HepG2 (cell line): Measurements from ENCODE around the gene FAM3B. TPM values are rescaled to one million over a fixed set of nuclear protein-coding genes. Genes with fewer than 3 reads are reported as not detected.

Experiments used
- ATAC-seq: fragments of 200-7000 bp; cut with Tn5 transposase; 3 replicates; pipeline ENCODE4 v1.9.1; 2020; ENCODE audit warnings: mild to moderate bottlenecking, moderate library complexity
- BruUV-seq: library from RNA; stranded (reverse); fragments of 400-500 nt; replicated peaks from 2 replicates; lab custom pipeline; 2021; lab: Mats Ljungman, UMichigan
- CTCF ChIA-PET: fragments of 300-600 bp; formaldehyde crosslinking; extraction: SDS; loops from one replicate; lab custom pipeline; 2021; ENCODE audit warnings: low total read pairs, inconsistent platforms, low intra/inter-chr PET ratio; lab: Yijun Ruan, JAX
- POLR2A ChIA-PET: fragments of 350-600 bp; sonication (Branson Sonifier 250); formaldehyde crosslinking; loops from one replicate; lab custom pipeline; 2020; ENCODE audit warnings: antibody characterized with exemption, inconsistent platforms; lab: Yijun Ruan, JAX
- DNase-seq: peaks from one replicate; pipeline ENCODE4 v3.0.0-alpha.2; 2015; ENCODE audit warnings: low spot score
- FAIRE-seq: peaks from 3 replicates; lab custom pipeline; 2011; peaks lifted over from hg19 to GRCh38; lab: Jason Lieb, UNC
- H2AFZ ChIP-seq: one replicate; pipeline ENCODE4 v1.6.1; 2011; ENCODE audit warnings: low read length, inconsistent platforms
- H3K27ac ChIP-seq: fragments of 300-600 bp; 3 replicates; pipeline ENCODE4 v1.8.0; 2011; ENCODE audit warnings: mixed run types, mild to moderate bottlenecking, mixed read lengths, low read length, inconsistent platforms; ENCODE audit not compliant: insufficient read depth; ENCODE audit errors: extremely low read length
- H3K27me3 ChIP-seq, 2 experiments: fragments of 200-600 bp in 1 of 2; 2 replicates in 1 of 2; 3 replicates in 1 of 2; pipeline versions ENCODE4 v1.6.0 to v1.8.0; 2011; ENCODE audit warnings: low read length in 2 of 2, mild to moderate bottlenecking in 2 of 2, moderate library complexity in 2 of 2, inconsistent platforms in 1 of 2; ENCODE audit not compliant: insufficient read depth in 2 of 2, control insufficient read depth in 1 of 2
- H3K36me3 ChIP-seq, 2 experiments: fragments of 200-600 bp in 1 of 2; replicated peaks in 1 of 2; 2 replicates in 1 of 2; 3 replicates in 1 of 2; pipeline versions ENCODE4 v1.5.1 to v1.8.0; 2011; ENCODE audit warnings: low read length in 2 of 2, inconsistent platforms in 1 of 2; ENCODE audit not compliant: insufficient read depth in 2 of 2, control insufficient read depth in 1 of 2
- H3K4me1 ChIP-seq: 2 replicates; pipeline ENCODE4 v1.5.1; 2012; ENCODE audit warnings: low read length, inconsistent platforms; ENCODE audit not compliant: insufficient read depth
- H3K4me2 ChIP-seq: 2 replicates; pipeline ENCODE4 v1.6.0; 2011; ENCODE audit warnings: low read depth, low read length, inconsistent platforms
- H3K4me3 ChIP-seq, 3 experiments: fragments of 200-600 bp in 1 of 3; sonication (generic), shearing (Covaris generic) in 1 of 3; replicated peaks in 1 of 3; 2 replicates each; pipeline ENCODE4 v1.5.1; 2011 to 2016; ENCODE audit warnings: low read length in 3 of 3, inconsistent platforms in 2 of 3, low read depth in 2 of 3, mild to moderate bottlenecking in 2 of 3, control low read depth in 1 of 3, mixed read lengths in 1 of 3; ENCODE audit not compliant: insufficient read depth in 1 of 3
- H3K79me2 ChIP-seq: one replicate; pipeline ENCODE4 v1.6.1; 2011; ENCODE audit warnings: low read length, inconsistent platforms; ENCODE audit not compliant: insufficient read depth
- H3K9ac ChIP-seq: 2 replicates; pipeline ENCODE4 v1.6.0; 2011; ENCODE audit warnings: mild to moderate bottlenecking, low read depth, low read length, inconsistent platforms; ENCODE audit not compliant: insufficient read depth
- H3K9me3 ChIP-seq: 2 replicates; pipeline ENCODE4 v1.5.1; 2012; ENCODE audit warnings: mild to moderate bottlenecking, low read length
- H4K20me1 ChIP-seq: 2 replicates; pipeline ENCODE4 v1.6.0; 2011; ENCODE audit warnings: inconsistent platforms, mild to moderate bottlenecking, low read length, moderate library complexity; ENCODE audit not compliant: insufficient read depth
- ATF1 ChIP-seq: IDR thresholded peaks from 2 replicates; pipeline ENCODE4 v1.6.1; 2016; ENCODE audit warnings: mild to moderate bottlenecking, control low read depth
- BCL3 ChIP-seq: sonication (generic); formaldehyde crosslinking; IDR thresholded peaks from 2 replicates; pipeline ENCODE4 v1.5.1; 2020; ENCODE audit warnings: mild to moderate bottlenecking, missing genetic modification reagents, moderate library complexity
- ELF1 ChIP-seq: sonication (generic); formaldehyde crosslinking; IDR thresholded peaks from 2 replicates; pipeline ENCODE4 v1.4.0; 2020; ENCODE audit warnings: missing genetic modification reagents
- ELF3 ChIP-seq: IDR thresholded peaks from 2 replicates; pipeline ENCODE4 v1.6.1; 2016; ENCODE audit warnings: missing genetic modification reagents, missing compliant biosample characterization
- GFI1 ChIP-seq: sonication (generic); formaldehyde crosslinking; IDR thresholded peaks from 2 replicates; pipeline ENCODE4 v1.5.0; 2020; ENCODE audit warnings: missing genetic modification reagents, mild to moderate bottlenecking, borderline replicate concordance
- KLF9 ChIP-seq: IDR thresholded peaks from 2 replicates; pipeline ENCODE4 v1.6.1; 2016; ENCODE audit warnings: low read depth
- MTF1 ChIP-seq: sonication (generic); formaldehyde crosslinking; IDR thresholded peaks from 2 replicates; pipeline ENCODE4 v1.5.0; 2020; ENCODE audit warnings: missing genetic modification reagents
- RFX3 ChIP-seq: IDR thresholded peaks from 2 replicates; pipeline ENCODE4 v1.6.1; 2016; ENCODE audit warnings: missing biosample characterization, missing genetic modification reagents
- RNF2 ChIP-seq: fragments of 450-650 bp; conservative IDR thresholded peaks from 2 replicates; pipeline ENCODE4 v1.6.1; 2016; ENCODE audit warnings: low read depth
- TOE1 ChIP-seq: sonication (generic); formaldehyde crosslinking; IDR thresholded peaks from 2 replicates; pipeline ENCODE4 v1.4.0; 2020; ENCODE audit warnings: mild to moderate bottlenecking, missing genetic modification reagents
- YEATS4 ChIP-seq: sonication (generic); formaldehyde crosslinking; IDR thresholded peaks from 2 replicates; pipeline ENCODE4 v1.4.0; 2020; ENCODE audit warnings: missing genetic modification reagents, borderline replicate concordance
- ZBTB42 ChIP-seq: sonication (generic); formaldehyde crosslinking; IDR thresholded peaks from 2 replicates; pipeline ENCODE4 v1.5.0; 2020; ENCODE audit warnings: mild to moderate bottlenecking, missing genetic modification reagents
- ZNF18 ChIP-seq: sonication (generic); formaldehyde crosslinking; IDR thresholded peaks from 2 replicates; pipeline ENCODE4 v1.8.0; 2022; ENCODE audit warnings: mild to moderate bottlenecking, missing genetic modification reagents; ENCODE audit not compliant: insufficient replicate concordance
- ZNF30 ChIP-seq: sonication (generic); formaldehyde crosslinking; IDR thresholded peaks from 2 replicates; pipeline ENCODE4 v1.5.0; 2020; ENCODE audit warnings: mild to moderate bottlenecking, missing genetic modification reagents
- ZNF382 ChIP-seq: sonication (generic); formaldehyde crosslinking; IDR thresholded peaks from 2 replicates; pipeline ENCODE4 v1.5.0; 2020; ENCODE audit warnings: missing genetic modification reagents, mild to moderate bottlenecking, borderline replicate concordance
- ZNF430 ChIP-seq: sonication (generic); formaldehyde crosslinking; IDR thresholded peaks from 2 replicates; pipeline ENCODE4 v1.9.0; 2021; ENCODE audit warnings: mild to moderate bottlenecking, missing genetic modification reagents
- ZNF629 ChIP-seq: sonication (generic); formaldehyde crosslinking; conservative IDR thresholded peaks from 2 replicates; pipeline ENCODE4 v1.5.0; 2020; ENCODE audit warnings: missing genetic modification reagents
- ZSCAN30 ChIP-seq: sonication (generic); formaldehyde crosslinking; IDR thresholded peaks from 2 replicates; pipeline ENCODE4 v1.5.0; 2020; ENCODE audit warnings: mild to moderate bottlenecking, missing genetic modification reagents
- WGBS: methylation state at CpG from one replicate; pipeline ENCODE4 v1.1.6; 2017; ENCODE audit warnings: low lambda C conversion rate; 5-methylcytosine and 5-hydroxymethylcytosine counted together
- in situ Hi-C: cut with HindIII; loops from 2 replicates; pipeline ENCODE4 v1.10.0; 2017; ENCODE audit warnings: low pct_unique_long_range_greater_than_20kb; ENCODE audit not compliant: extremely low pct_ligation_motif_present
- intact Hi-C: fragments of 100-400 bp; cut with micrococcal nuclease; formaldehyde crosslinking; loops from one replicate; pipeline ENCODE4 v1.10.0; 2022; ENCODE audit not compliant: unreplicated experiment
- polyA plus RNA-seq, 8 experiments: library from polyadenylated mRNA; depleted of rRNA in 3 of 8; stranded (reverse) in 7 of 8; unstranded in 1 of 8; fragments of >200 nt; fragmentation: Illumina TruSeq in 4 of 8; extraction: Trizol in 4 of 8; gene quantifications; 2 replicates each; pipeline versions ENCODE4 v1.2.1 to v1.2.3, GENCODE V29; 2011 to 2016; ENCODE audit warnings: low read depth in 4 of 8, missing spikeins in 1 of 8, mixed read lengths in 1 of 8; ENCODE audit not compliant: insufficient read depth in 1 of 8
- total RNA-seq, 5 experiments: library from RNA; depleted of rRNA; stranded (reverse); fragments of >200 nt; fragmentation: Illumina TruSeq; extraction: Trizol; gene quantifications; 2 replicates each; pipeline ENCODE4 v1.2.3, GENCODE V29; 2016; ENCODE audit warnings: low read depth in 1 of 5
- TF ChIP-seq, protein P1 (sequence below): sonication (generic); formaldehyde crosslinking; IDR thresholded peaks from 2 replicates; pipeline ENCODE4; 2020; ENCODE audit warnings: missing genetic modification reagents, mild to moderate bottlenecking, borderline replicate concordance

FAM3B gene
- total and polyA plus RNA-seq, 2 of the 13 experiments (the other 11 are each of a cell fraction or from before 2014, with no cell fraction given) = 46.5 to 62.0 TPM

DNA sequence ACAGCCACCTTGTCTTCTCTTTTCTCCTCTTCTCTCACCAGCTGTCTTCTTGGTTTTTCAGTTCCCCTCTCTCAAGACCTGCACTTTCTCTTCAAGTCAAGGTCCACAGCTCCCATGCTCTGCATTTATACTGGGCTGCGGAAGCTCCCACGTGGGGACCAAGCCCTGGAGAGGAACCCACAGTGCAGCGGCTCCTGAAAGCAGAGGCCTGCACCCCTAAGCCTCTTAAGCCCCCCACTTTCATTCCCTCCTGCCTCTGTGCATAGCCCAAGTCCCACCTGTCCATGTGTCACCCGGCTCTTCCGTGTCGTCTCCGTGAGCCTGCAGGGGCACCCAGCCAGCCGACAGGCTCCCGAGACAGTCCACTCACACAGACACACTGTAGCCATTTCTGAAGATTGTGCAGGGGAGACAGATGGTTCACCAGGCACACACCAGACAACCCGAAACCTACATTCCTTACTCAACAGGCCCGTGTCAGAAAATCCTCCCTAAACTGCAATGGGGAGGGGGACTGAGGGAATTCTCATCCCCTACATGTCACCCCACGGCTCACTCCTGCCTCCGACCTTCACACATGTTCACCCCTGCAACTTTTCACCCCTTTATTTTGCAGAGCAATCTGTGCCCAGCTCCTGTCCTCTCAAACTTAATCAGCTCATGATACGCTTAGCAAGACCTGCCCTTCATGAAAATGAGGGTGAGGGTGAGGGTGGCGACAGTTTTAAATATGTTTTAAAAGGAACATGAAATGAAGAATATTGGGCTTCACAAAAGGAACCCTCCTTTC lies 51.5 kb downstream of the FAM3B start (continued):
- TF ChIP-seq ZNF18 (no peak), RNF2 (no peak), ZBTB42 (CRISPR knock-in tag) (no peak), ZNF382 (CRISPR knock-in tag) (no peak)

- Histone ChIP-seq H3K27me3 (no peaks in the 10 kb centered on the region; a peak in 1 of 5 replicates), H3K4me1 (peaks cover 60% of the 10 kb centered on the region), H3K36me3 (no peaks in the 10 kb centered on the region), H3K4me3 (peak overlapping the region; percentile 35 to 73 (median 67); a peak in 4 of 6 replicates), H3K79me2 (peaks cover 31% of the 10 kb centered on the region), H3K9ac (peak overlapping the region; percentile 59), H3K9me3 (no peaks in the 10 kb centered on the region), H3K27ac (peak overlapping the region; percentile 65), H2AFZ (no peak overlapping the region), H4K20me1 (0 out of 2 replicates have a peak, but pooled peaks cover 2% of the 10 kb centered on the region), H3K4me2 (peak overlapping the region; percentile 98)
- no peak for FAIRE-seq
- CTCF ChIA-PET = no interaction called here
- POLR2A ChIA-PET = interaction anchor here (1.1 to 5.9 kb wide), 5 partner anchors 8 to 85 kb away, joined by 3 to 105 read pairs (median 11); partner anchors contain the start of gene FAM3B
- BruUV-seq = no TSS peak
- intact Hi-C loops (loop anchor here (2.0 to 5.0 kb wide), 2 partner anchors 49 to 92 kb away; no protein-coding TSS in a partner anchor), in situ Hi-C loops (no loop called here)
- no peak; the same call in 2 of the 3 replicates for ATAC-seq
- no peak for DNase-seq
- 56% methylated on average over 2 of the region's 4 CpGs for WGBS
- TF ChIP-seq ZNF629 (CRISPR knock-in tag) (no peak), YEATS4 (CRISPR knock-in tag) (0 out of 2 replicates have a peak, but pooled peaks have one; percentile 35), TOE1 (no peak), GFI1 (CRISPR knock-in tag) (no peak), ZNF430 (CRISPR knock-in tag) (no peak), ELF3 (no peak), BCL3 (CRISPR knock-in tag) (no peak), ZNF30 (CRISPR knock-in tag) (no peak), ELF1 (no peak), ZSCAN30 (CRISPR knock-in tag) (no peak), RFX3 (CRISPR knock-in tag) (no peak), MTF1 (no peak), KLF9 (CRISPR knock-in tag) (no peak), ATF1 (CRISPR knock-in tag) (no peak)
- TF ChIP-seq, protein P1, sequence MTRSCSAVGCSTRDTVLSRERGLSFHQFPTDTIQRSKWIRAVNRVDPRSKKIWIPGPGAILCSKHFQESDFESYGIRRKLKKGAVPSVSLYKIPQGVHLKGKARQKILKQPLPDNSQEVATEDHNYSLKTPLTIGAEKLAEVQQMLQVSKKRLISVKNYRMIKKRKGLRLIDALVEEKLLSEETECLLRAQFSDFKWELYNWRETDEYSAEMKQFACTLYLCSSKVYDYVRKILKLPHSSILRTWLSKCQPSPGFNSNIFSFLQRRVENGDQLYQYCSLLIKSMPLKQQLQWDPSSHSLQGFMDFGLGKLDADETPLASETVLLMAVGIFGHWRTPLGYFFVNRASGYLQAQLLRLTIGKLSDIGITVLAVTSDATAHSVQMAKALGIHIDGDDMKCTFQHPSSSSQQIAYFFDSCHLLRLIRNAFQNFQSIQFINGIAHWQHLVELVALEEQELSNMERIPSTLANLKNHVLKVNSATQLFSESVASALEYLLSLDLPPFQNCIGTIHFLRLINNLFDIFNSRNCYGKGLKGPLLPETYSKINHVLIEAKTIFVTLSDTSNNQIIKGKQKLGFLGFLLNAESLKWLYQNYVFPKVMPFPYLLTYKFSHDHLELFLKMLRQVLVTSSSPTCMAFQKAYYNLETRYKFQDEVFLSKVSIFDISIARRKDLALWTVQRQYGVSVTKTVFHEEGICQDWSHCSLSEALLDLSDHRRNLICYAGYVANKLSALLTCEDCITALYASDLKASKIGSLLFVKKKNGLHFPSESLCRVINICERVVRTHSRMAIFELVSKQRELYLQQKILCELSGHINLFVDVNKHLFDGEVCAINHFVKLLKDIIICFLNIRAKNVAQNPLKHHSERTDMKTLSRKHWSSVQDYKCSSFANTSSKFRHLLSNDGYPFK = peak; percentile 22; the same call in 1 of the 2 replicates
Measured at GRCh38 chr21:41368735-41369104, 52.1 kb downstream of the FAM3B start.
